B cell (primary cell): ENCODE results near the gene EDDM3A.

Experiments used
- CTCF ChIP-seq: fragments of 200-600 bp; IDR thresholded peaks from one replicate; pipeline ENCODE4 v1.8.0; 2022; ENCODE audit warnings: antibody characterized with exemption, mild to moderate bottlenecking
- EZH2 ChIP-seq: IDR thresholded peaks from 2 replicates; pipeline ENCODE4 v1.6.1; 2012; ENCODE audit warnings: borderline replicate concordance, low read depth, mild to moderate bottlenecking, moderate library complexity, low read length; ENCODE audit not compliant: insufficient read depth, poor library complexity, severe bottlenecking

GRCh38 chr14:20772650-20773049, 27.0 kb downstream of the EDDM3A start:
- TF ChIP-seq CTCF (no peak), EZH2 (no peak)
